ENCODE data around the gene ZNF287. TPM values are rescaled to one million over a fixed set of nuclear protein-coding genes. Genes with fewer than 3 reads are reported as not detected.

ZNF287 gene
- total and polyA plus RNA-seq, 2 of the 8 experiments (the other 6 are each of a cell fraction or from before 2014, with no cell fraction given), result 1.7 to 5.6 TPM

DNA sequence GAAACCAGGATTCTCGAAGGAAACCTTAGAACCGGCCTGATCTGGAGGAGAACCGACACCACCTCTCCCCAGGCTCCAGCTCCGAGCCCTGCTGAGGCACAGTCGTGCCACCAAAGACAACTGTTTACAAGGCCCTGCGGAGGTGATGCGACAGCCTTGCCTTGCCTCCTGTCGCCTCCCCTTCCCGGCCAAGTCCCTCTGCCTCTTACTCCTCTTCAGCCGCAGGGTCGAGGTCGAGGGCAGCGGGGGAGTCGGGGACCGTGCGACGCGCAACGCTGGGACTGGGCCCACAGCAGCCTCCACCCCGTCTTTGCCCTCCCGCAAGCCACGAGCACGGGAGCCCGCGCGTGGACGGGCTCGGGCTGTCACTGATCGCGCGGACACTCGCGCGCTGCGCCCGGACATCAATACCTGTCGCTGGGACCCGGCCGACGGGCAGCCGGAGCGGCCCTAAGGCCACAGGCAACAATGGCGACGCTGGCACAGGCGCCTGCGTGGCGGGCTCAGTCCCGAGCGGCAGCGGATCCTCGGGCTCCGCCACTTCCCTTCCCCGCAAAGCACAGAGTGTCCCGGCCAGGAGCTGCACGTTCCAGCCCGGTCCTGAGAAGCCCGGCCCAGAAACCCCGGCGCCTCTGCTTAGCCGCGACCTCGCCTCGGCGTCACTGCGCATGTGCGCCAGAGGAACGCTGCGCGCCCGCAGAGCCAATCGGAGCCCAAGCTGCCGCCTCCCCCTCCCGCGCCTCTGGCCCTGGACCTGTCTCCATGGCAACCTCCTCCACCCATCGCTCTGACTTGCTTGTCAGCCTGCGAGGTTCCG lies at the start of gene ZNF287 (continued):
- TF ChIP-seq, protein P1, sequence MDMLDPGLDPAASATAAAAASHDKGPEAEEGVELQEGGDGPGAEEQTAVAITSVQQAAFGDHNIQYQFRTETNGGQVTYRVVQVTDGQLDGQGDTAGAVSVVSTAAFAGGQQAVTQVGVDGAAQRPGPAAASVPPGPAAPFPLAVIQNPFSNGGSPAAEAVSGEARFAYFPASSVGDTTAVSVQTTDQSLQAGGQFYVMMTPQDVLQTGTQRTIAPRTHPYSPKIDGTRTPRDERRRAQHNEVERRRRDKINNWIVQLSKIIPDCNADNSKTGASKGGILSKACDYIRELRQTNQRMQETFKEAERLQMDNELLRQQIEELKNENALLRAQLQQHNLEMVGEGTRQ (IDR thresholded peaks at IDR 0.05; ENCODE audit: low read length), result no peak
- TF ChIP-seq PHF8 (conservative IDR thresholded peaks at IDR 0.05; ENCODE audit: low read depth, low read length) (peak; percentile 49; the same call in 1 of the 2 replicates), CHD1 (IDR thresholded peaks at IDR 0.05; ENCODE audit: low read depth, low read length) (no peak), RBBP5 (IDR thresholded peaks at IDR 0.05; ENCODE audit: borderline replicate concordance, low read depth, low read length) (0 out of 2 replicates have a peak, but pooled peaks have one; percentile 48), BRCA1 (IDR thresholded peaks at IDR 0.05; ENCODE audit: low read depth, low read length) (no peak), NRF1 (IDR thresholded peaks at IDR 0.05; ENCODE audit: low read depth, low read length) (peak; percentile 79), JUND (IDR thresholded peaks at IDR 0.05; ENCODE audit: low read length) (no peak), EP300 (IDR thresholded peaks at IDR 0.05; ENCODE audit: borderline replicate concordance in 1 of 2, low read depth in 2 of 2, low read length in 2 of 2) (no peak), TBP (IDR thresholded peaks at IDR 0.05; ENCODE audit: low read depth, low read length) (0 out of 2 replicates have a peak, but pooled peaks have one; percentile 23), MAFK (IDR thresholded peaks at IDR 0.05; ENCODE audit: low read depth, low read length) (no peak), CBX8 (IDR thresholded peaks at IDR 0.05; ENCODE audit: borderline replicate concordance, low read depth, low read length) (no peak), SIN3A (conservative IDR thresholded peaks at IDR 0.05 in 1 of 2, IDR thresholded peaks at IDR 0.05 in 1 of 2; ENCODE audit: low read depth in 1 of 2, low read length in 2 of 2) (no peak), SIX5 (IDR thresholded peaks at IDR 0.05; ENCODE audit: low read depth, low read length) (no peak), GABPA (IDR thresholded peaks at IDR 0.05; ENCODE audit: borderline replicate concordance, insufficient read depth, low read length) (0 out of 2 replicates have a peak, but pooled peaks have one; percentile 37), TAF7 (optimal IDR thresholded peaks at IDR 0.05; ENCODE audit: borderline replicate concordance, low read depth, low read length) (no peak), CBX5 (IDR thresholded peaks at IDR 0.05; ENCODE audit: low read depth, low read length) (no peak), RAD21 (IDR thresholded peaks at IDR 0.05 in 1 of 2, conservative IDR thresholded peaks at IDR 0.05 in 1 of 2; ENCODE audit: low read depth in 2 of 2, low read length in 2 of 2) (no peak), FOSL1 (IDR thresholded peaks at IDR 0.05; ENCODE audit: insufficient read depth, low read depth, low read length) (no peak), SP2 (IDR thresholded peaks at IDR 0.05; ENCODE audit: low read length) (no peak)
- TF ChIP-seq, protein P2, sequence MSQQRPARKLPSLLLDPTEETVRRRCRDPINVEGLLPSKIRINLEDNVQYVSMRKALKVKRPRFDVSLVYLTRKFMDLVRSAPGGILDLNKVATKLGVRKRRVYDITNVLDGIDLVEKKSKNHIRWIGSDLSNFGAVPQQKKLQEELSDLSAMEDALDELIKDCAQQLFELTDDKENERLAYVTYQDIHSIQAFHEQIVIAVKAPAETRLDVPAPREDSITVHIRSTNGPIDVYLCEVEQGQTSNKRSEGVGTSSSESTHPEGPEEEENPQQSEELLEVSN (IDR thresholded peaks at IDR 0.05), result peak; percentile 69
- TF ChIP-seq, protein P3, sequence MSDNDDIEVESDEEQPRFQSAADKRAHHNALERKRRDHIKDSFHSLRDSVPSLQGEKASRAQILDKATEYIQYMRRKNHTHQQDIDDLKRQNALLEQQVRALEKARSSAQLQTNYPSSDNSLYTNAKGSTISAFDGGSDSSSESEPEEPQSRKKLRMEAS (IDR thresholded peaks at IDR 0.05), result peak; percentile 54
